Osteoblast (primary cell): ENCODE data around the gene PDCD2L. TPM values are rescaled to one million over a fixed set of nuclear protein-coding genes. Genes with fewer than 3 reads are reported as not detected.

Experiments
- DNase-seq: peaks from one replicate; pipeline ENCODE4 v3.0.0; 2011; ENCODE audit warnings: low spot score, mixed read lengths; ENCODE audit not compliant: insufficient read length; ENCODE audit errors: missing footprints
- H2AFZ ChIP-seq: 2 replicates; pipeline ENCODE4 v1.6.0; 2011; ENCODE audit warnings: mild to moderate bottlenecking, low read length
- H3K27ac ChIP-seq: 2 replicates; pipeline ENCODE4 v1.5.1; 2011; ENCODE audit warnings: mild to moderate bottlenecking, low read depth, low read length, moderate library complexity
- H3K27me3 ChIP-seq: 2 replicates; pipeline ENCODE4 v1.6.0; 2012; ENCODE audit warnings: mild to moderate bottlenecking, control low read depth, inconsistent platforms, low read length, moderate library complexity; ENCODE audit not compliant: insufficient read depth
- H3K36me3 ChIP-seq: 2 replicates; pipeline ENCODE4 v1.5.1; 2011; ENCODE audit warnings: mild to moderate bottlenecking, low read length, control low read depth, moderate library complexity; ENCODE audit not compliant: insufficient read depth
- H3K4me1 ChIP-seq: 2 replicates; pipeline ENCODE4 v1.5.1; 2011; ENCODE audit warnings: mild to moderate bottlenecking, low read length, control low read depth, moderate library complexity; ENCODE audit not compliant: insufficient read depth
- H3K4me2 ChIP-seq: 2 replicates; pipeline ENCODE4 v1.6.0; 2011; ENCODE audit warnings: mild to moderate bottlenecking, low read length; ENCODE audit not compliant: insufficient read depth
- H3K4me3 ChIP-seq: fragments of 200-600 bp; sonication (generic); 3 replicates; pipeline ENCODE4 v1.5.1; 2012; ENCODE audit warnings: mild to moderate bottlenecking, low read length, inconsistent platforms; ENCODE audit not compliant: insufficient read depth
- H3K79me2 ChIP-seq: 2 replicates; pipeline ENCODE4 v1.6.0; 2012; ENCODE audit warnings: mild to moderate bottlenecking, low read length, control low read depth, inconsistent platforms; ENCODE audit not compliant: insufficient read depth
- H3K9me3 ChIP-seq: 2 replicates; pipeline ENCODE4 v1.5.1; 2011; ENCODE audit warnings: low read depth, low read length, control low read depth
- H4K20me1 ChIP-seq: 2 replicates; pipeline ENCODE4 v1.6.0; 2012; ENCODE audit warnings: mild to moderate bottlenecking, low read length, control low read depth; ENCODE audit not compliant: insufficient read depth
- CTCF ChIP-seq: IDR thresholded peaks from 2 replicates; pipeline ENCODE4 v1.5.1; 2011; ENCODE audit warnings: mild to moderate bottlenecking, low read depth, low read length, moderate library complexity; ENCODE audit errors: extremely low read depth
- total RNA-seq: library from RNA; depleted of rRNA; stranded (reverse); fragments of >200 nt; gene quantifications from 2 replicates; pipeline ENCODE4 v1.2.3, GENCODE V29; 2012

The PDCD2L gene
- total RNA-seq: 9.4 and 10.5 TPM in 2 replicates

GRCh38 chr19:34404109-34404909 lies at the start of gene PDCD2L:
Gene PDCD2L (plus strand): TSS chr19:34404399. CDS start chr19:34404431, 32 bp downstream.
- no peaks in the 10 kb centered on the region for H4K20me1 ChIP-seq
- peak; percentile 99 for DNase-seq
- TF ChIP-seq CTCF: no peak
- H3K4me3 ChIP-seq: peak within 1 kb of the TSS; percentile 98
- no peaks in the 10 kb centered on the region for H3K9me3 ChIP-seq
- H3K27me3 ChIP-seq: no peaks in the 10 kb centered on the region
- peak within 1 kb of the TSS; percentile 63 for H3K27ac ChIP-seq
- H3K79me2 ChIP-seq: peaks cover 6% of the 10 kb centered on the region
- peak within 1 kb of the TSS; percentile 97 for H2AFZ ChIP-seq
- peak within 1 kb of the TSS; percentile 97 for H3K4me2 ChIP-seq
- peaks cover 9% of the 10 kb centered on the region for H3K36me3 ChIP-seq
- H3K4me1 ChIP-seq: no peaks in the 10 kb centered on the region

- Histone ChIP-seq H3K79me2 (no peaks in the 10 kb centered on the region), H3K27ac (no peak overlapping the region), H3K4me2 (no peak overlapping the region), H3K4me3 (no peak overlapping the region), H3K36me3 (peaks cover 30% of the 10 kb centered on the region), H3K4me1 (peaks cover 14% of the 10 kb centered on the region), H3K9me3 (no peaks in the 10 kb centered on the region), H3K27me3 (no peaks in the 10 kb centered on the region), H2AFZ (no peak overlapping the region), H4K20me1 (no peaks in the 10 kb centered on the region)
- no peak for TF ChIP-seq CTCF
- DNase-seq: no peak
Observed at GRCh38 chr19:34355201-34355600, 49.0 kb upstream of the PDCD2L start.

- Histone ChIP-seq H3K79me2 (no peaks in the 10 kb centered on the region), H3K4me1 (peaks cover 14% of the 10 kb centered on the region), H3K4me3 (no peak overlapping the region), H2AFZ (no peak overlapping the region), H3K9me3 (no peaks in the 10 kb centered on the region), H3K27ac (no peak overlapping the region), H3K4me2 (no peak overlapping the region), H3K36me3 (peaks cover 22% of the 10 kb centered on the region), H4K20me1 (no peaks in the 10 kb centered on the region), H3K27me3 (no peaks in the 10 kb centered on the region)
- TF ChIP-seq CTCF: no peak
- no peak for DNase-seq
Observed at GRCh38 chr19:34356875-34357274, 47.3 kb upstream of the PDCD2L start.

GRCh38 chr19:34357431-34357830 lies 46.8 kb upstream of the PDCD2L start:
- no peak for TF ChIP-seq CTCF
- Histone ChIP-seq H3K36me3 (peaks cover 22% of the 10 kb centered on the region), H3K79me2 (no peaks in the 10 kb centered on the region), H3K4me1 (peaks cover 14% of the 10 kb centered on the region), H2AFZ (no peak overlapping the region), H3K27me3 (no peaks in the 10 kb centered on the region), H4K20me1 (no peaks in the 10 kb centered on the region), H3K4me3 (no peak overlapping the region), H3K27ac (no peak overlapping the region), H3K4me2 (no peak overlapping the region), H3K9me3 (no peaks in the 10 kb centered on the region)
- DNase-seq: no peak
